HCEC 1CT (cell line): Measurements from ENCODE around the gene ANKRD11.
"Not testable (repeated sequence)": the region's sequence is repeated elsewhere in the genome, so short reads cannot be mapped to it uniquely, and the experiment has no call there.

Experiments
- DNase-seq: peaks from one replicate; pipeline ENCODE4 v3.0.0-alpha.2; 2017

The ANKRD11 gene

DNA sequence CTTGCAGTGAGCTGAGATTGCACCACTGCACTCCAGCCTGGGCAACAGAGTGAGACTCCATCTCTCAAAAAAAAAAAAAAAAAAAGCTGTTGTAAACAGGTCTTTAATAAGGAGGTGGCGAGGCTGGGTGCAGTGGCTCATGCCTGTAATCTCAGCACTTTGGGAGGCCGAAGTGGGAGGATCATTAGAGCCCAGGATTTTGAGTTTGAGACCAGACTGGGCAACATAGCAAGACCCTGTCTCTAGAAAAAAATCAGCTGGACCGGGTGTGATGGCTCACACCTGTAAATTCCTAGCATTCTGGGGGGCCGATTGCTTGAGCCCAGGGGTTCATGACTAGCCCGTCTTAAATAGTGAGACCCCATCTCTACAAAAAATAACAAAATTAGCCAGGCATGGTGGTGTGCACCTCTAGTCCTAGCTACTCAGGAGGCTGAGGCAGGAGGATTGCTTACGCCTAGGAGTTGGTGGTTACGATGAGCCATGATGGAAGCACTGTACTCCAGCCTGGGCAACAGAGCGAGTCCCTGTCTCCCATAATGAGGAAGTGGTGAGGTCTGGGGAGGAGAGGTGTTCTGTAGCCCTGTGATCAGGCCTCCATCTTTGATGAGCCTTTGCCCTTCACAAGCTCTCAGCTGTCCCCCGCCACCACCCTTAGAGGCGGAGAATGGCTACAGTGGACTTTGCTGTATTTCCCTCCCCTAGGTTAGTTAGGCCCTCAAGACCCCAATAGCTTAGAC is 236.6 kb downstream of the ANKRD11 start:
- no peak for DNase-seq

DNA sequence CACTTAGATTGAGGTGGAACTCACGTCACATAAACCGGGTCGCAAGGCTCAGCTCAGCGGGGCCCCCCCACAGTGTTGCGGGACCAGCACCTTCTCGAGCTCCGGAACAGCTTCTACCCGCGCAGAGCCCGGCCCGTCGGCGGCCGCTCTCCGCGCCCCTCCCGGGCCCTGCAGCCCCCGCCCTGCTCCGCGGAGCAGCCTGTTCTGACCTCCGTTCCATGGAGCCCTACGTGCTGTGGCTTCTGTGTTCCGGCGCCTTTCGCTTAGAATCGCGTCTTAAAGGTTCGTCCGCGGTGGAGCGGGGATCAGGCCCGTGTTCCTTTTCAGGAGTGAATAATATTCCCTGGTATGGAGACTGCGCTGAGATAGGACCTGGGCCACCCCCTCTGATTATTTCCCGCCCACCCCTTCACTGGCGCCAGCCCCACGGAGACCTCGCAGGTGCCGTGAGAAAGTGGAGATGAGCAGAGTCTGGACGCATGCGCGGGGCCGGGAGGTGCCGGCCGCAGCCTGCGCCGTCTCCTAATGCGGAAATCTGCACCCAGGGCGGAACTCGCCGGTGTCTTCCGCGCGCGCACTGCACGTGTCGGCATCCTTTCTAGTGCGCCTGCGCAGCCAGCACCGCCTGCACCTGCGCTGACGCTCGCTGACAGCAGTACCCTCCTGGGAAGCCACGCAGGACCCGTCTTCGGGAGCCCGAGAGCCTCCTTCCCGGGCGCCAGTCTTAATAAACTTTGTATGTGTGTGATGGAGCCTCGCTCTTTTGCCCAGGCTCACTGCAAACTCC is 242.0 kb downstream of the ANKRD11 start:
- no peak for DNase-seq

DNA sequence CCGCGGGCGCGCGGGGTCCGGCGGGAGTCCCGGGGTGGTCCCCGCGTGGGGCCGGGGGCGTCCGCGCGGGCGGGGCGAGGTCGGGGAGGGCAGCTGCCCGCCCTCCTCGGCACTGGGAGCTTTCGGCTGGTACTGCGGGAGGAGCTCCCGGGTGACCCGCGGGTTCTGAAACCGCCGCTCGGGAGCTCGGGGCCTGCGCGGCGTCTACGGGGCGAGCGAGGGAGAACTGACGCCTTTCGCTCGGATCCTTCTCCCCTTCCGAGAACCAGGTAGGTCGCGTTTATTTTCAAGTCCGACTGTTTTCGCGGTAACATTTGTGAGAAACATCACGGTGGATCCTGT is 242.7 kb downstream of the ANKRD11 start:
- not testable (repeated sequence) for DNase-seq

DNA sequence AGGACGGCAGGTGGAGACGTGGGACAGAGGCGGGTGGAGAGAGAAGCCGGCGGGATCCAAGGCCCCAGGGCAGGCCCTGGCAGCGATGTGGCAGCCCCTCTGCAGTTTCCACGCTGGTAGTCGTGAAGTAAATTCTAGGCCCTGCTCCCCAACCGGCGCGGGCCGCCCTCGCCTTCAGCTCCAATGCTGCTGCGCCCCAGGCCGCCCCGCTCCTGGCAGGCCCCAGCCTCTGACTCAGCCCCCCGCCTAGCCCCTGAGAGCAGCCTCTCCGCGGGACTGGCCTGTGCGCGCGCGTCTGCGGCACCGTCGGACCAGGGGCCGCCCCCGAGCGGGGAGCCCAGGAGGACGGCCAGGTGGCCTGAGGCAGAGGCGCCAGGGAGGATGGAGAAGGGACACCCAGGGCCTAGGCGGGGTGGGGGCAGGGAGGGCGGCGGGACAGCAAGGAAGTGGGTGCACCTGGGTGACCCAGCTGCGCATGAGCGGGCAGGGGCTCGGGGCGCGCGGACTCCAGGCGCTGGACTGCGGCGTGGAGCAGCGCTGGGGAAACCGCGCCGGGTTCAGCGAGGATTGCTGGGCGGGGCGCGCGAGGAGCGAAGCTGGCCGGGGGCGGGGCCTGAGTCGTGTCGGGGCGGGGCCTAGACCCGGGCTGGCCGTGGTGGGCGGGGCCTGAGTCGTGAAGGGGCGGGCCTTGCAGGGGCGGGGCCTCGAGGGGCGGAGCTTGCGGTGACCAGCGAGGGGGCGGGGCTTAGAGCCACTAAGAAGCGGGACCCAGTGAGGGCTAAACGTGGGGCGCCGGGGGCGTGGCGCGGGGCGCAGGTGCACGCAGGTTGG is 243.2 kb downstream of the ANKRD11 start:
- peak; percentile 76 for DNase-seq

DNA sequence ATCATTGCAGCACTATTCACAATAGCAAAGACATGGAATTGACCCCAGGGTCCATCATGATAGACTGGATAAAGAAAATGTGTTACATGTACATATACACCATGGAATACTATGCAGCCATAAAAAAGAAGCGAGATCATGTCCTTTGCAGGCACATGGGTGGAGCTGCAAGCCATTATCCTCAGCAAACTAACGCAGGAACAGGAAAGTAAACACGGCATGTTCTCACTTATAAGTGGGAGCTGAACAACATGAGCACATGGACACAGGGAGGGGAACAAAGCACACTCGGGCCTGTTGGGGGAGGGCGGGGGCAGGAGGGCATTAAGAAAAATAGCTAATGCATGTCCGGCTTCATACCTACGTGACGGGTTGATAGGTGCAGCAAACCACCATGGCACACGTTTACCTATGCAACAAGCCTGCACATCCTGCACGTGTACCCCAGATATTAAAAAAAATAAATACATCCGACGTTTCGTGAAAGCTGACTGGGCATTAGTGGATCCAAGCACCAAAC is 243.9 kb downstream of the ANKRD11 start:
- DNase-seq, result no peak

DNA sequence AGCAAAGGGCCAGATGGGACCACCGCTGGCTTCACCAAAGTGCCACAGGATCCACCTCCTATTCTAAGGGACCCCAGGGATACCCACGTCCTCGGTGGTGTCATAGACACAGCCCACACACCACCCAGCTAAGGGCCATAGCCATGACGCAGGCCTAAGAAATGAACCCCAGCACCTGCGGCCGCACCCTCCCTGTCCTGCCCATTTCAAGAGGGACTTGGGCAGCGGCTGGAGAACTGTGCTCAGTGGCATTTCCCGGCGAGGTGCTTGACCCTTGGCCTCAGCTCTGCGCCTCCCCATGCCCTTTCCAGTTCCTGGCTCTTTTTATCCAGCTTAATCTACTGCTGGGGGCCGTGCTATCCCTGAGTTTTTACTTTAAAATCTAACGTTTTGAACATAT is 245.6 kb downstream of the ANKRD11 start:
- no peak for DNase-seq

DNA sequence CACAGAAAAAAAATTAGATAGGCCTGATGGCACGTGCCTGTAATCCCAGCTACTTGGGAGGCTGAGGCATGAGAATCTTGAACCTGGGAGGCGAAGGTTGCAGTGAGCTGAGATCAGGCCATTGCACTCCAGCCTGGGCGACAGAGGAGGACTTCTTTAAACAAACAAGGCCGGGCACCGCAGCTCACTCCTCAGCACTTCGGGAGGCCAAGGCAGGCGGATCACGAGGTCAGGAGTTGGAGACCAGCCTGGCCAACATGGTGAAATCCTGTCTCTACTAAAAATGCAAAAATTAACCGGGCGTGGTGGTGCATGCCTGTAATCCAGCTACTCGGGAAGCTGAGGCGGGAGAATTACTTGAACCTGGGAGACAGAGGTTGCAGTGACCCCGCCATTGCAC is 246.1 kb downstream of the ANKRD11 start:
- not testable (repeated sequence) for DNase-seq

DNA sequence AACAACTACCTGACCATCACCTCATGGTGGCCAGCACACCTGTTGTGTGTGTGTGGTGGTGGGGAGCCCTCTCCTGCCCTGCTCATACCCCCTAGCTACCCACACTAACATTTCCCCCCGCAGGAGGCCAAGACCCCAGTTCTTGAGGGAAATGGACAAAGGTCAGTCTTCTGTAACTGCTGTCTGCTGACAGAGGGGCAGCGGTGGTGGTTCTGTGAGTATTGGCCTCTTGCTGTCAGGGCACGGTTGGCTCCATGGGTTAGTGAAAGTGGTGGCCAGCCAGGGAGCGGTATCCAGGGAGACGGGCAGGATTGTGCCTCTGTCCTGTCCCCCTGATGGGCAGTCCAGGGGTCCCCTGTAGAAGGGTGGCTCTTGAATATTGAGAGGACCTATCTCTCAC is 246.7 kb downstream of the ANKRD11 start:
- no peak for DNase-seq

DNA sequence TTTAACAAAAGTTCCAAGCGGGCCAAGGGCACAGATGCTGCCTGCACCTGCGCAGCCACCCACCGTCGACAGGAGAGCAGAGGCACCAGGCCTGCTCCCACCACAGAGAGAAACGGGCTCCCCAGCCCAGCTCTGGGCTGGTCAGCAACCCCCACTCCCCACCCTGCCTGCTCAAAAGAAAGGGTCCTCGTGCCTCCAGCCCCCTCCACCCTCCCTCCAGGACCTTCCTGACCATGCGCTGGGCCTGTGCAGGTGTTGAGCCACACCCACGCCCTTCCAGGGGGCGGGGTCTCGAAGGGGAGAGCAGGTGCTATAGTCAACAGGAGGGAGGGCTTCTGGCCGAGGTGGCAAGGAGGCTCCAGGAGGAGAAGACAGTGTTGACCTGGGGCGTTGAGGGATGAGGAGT is 247.6 kb downstream of the ANKRD11 start:
- no peak for DNase-seq

DNA sequence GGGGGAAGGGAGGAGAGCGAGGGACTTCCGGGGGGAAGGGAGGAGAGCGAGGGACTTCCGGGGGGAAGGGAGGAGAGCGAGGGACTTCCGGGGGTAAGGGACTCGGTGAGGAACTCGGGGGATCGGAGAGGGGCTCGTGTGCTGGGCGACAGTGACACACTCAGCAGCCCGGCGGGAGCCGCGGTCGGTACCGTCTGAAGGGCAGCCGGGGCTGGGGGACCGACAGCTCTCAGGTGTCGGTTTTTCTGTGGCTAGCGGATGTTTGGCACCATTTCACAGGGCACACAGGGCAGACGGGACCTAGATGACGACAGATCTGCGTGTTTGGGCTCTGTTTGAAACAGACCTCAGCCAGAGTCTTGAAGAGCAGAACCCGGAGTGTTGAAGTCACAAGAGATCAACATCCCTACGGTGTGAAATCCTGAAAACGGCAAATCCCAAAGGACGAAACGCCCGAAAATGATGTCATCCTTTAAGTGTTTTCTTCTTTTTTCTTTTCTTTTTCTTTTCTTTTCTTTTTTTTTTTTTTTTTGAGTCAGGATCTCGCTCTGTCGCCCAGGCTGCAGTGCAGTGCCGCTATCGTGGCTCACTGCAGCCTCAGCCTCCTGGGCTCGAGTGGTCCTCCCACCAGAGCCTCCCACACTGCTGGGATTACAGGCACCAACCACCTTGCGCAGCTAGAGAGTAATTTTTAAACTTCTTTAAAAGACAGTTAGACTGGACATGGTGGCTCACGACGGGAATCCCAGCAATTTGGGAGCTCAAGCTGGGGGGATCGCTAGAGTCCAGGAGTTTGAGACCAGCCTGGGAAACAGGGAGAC is 249.0 kb downstream of the ANKRD11 start:
- peak; percentile 63 for DNase-seq

DNA sequence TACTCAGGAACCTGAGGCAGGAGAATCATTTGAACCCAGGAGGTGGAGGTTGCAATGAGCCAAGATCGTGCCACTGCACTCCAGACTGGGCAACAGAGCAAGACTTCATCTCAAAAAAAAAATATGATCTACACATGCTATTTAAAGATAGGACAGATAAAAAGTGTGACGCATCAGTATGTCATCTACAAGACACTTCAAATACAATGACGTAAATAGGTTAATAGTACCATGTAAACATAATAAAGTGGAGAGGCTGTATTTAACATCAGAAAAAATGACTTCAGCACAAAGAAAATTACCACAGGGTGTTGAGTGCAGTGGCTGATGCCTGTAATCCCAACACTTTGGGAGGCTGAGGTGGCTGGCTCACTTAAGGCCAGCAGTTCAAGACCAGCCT is 252.6 kb downstream of the ANKRD11 start:
- DNase-seq, result no peak

DNA sequence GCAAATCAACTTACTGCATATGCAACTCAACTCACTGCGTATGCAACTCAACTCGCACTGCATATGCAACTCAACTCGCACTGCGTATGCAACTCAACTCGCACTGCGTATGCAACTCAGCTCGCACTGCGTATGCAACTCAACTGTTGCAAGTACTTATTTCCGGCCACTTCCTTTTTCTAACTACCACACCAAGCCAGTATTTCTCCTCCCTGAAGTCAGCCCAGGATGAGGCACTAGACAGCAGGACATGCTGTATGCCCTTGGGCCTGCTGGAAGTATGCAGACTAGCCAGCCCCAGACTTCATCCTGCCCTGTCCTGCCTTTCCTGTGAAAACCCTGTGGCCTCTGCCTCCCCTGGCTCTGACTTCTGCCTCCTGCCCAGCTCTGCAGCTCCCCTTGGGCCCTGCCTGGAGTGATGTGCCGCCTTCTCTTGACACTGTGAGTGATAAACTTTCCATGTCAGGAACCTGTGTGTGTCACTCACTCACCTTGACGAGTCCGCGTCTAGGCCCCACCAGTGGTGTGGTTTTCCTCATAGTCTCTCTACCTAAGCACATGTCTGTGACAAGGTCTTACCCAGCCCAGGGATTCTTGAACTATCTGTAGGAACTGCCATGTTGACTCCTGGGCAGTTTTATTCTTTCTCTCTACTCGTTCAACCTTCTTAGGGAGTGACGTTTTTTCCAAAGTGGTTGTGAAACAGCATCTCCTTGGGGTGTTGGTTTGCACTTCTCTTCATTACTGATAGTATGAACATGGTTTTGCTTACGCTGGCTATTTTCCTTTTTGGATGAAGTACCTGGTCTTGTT is 256.5 kb downstream of the ANKRD11 start:
- DNase-seq, result no peak

DNA sequence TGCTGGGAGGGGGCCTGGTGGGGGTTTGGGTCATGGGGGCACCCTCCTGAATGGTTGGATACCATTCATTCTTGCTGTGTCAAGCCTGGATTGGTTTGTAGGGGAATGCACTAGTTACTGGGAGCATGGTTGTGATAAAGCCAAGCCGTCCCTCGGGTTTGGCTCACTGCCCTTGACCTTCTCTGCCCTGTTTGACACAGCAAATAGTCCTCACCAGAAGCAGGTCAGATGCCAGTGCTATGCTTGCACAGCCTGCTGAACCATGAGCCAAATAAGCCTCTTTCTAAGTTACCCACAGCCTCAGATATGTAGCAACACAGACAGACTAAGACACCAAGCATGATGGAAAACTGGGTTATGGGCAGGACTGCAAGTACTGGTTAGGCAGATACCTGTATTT is 258.3 kb downstream of the ANKRD11 start:
- no peak for DNase-seq

DNA sequence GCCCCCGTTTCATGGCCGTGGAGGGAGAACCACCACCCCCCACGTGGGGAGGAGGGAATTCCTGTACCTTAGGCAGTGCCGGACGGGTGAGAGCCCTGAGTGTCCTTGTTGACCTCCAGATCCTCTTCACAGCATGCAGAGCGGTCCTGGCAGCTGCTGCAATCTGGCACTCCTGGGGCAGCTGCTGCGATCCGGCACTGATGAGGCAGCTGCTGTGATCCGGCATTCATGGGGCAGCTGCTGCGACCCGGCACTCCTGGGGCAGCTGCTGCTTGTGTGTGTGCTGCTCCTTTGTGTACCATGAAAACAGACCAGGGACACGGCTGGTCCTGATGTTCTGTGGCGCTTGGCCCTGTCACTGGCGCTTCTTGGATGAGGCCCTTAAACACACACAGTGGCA is 260.1 kb downstream of the ANKRD11 start:
- no peak for DNase-seq

DNA sequence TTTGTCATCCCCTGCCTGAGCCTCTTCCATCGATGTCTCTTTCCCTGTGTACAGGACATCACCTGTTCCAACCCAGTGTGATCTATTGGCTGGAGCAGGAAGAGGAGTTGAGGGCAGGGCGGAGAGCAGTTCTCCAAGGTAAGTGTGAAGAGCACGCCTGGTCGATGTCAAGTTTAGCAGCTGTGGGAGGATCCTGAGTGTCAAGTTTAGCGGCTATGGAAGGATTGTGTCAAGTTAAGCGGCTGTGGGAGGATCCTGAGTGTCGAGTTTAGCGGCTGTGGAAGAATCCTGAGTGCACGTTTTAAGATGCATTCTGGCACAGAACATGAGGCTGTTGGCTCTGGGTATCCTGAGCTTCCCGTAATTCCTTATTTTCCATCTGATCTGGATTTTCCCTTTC is 265.7 kb downstream of the ANKRD11 start:
- no peak for DNase-seq

DNA sequence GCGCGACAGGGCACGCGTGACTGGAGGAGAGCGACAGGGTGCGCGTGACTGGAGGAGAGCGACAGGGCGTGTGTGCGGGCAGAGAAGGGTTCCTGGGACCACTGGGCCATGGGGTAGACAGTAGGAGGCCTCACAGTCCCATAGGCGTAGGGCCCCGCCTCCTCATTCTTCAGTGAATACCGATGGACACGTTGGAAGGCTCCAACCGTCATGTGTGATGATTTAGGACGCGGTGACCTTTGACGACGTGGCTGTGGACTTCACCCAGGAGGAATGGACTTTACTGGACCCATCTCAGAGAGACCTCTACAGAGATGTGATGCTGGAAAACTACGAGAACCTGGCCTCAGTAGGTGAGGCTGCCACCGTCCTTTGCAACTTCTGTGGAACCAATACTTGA is 267.4 kb downstream of the ANKRD11 start:
- no peak for DNase-seq

DNA sequence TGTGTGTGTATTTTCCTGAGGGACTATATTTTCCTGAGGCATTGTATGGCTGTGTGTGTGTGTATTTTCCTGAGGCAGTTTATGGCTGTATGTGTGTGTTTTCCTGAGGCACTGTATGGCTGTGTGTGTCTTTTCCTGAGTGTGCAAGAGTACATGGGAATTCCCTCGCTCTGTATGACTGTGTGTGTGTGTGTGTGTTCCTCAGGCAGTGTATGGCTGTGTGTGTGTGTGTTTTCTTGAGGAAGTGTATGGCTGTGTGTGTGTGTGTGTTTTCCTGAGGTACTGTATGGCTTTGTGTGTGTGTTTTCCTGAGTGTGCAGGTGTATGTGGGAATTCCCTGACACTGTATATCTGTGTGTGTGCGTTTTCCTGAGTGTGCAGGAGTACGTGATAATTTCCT is 268.8 kb downstream of the ANKRD11 start:
- no peak for DNase-seq

DNA sequence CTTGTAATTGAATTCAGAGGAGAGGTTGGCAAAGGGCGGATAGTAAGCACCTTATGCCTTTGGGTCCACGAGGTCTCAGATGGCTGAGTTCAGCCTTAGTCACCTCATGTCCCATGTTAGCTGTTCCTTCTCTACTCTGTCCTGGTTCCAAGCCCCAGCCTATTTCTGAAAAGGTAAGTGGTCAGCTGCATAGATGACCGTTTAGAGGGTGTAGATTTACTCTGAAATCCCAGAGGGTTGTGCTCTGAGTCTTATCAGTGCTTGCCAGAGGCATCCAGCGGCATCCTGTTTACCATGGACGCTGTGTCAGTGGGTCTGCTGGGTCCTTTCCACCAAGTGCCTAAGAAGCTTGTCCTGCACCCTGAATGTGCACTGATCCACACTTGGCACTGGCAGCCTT is 271.0 kb downstream of the ANKRD11 start:
- DNase-seq, result no peak
